NOMO-1 (cell line): ENCODE results near the gene NCAPD2.

Source experiments
- DNase-seq, 2 experiments: peaks; one replicate each; lab custom pipeline; 2025; ENCODE audit not compliant: unreplicated experiment in 2 of 2; lab: John Stamatoyannopoulos, UW

The NCAPD2 gene, protein sequence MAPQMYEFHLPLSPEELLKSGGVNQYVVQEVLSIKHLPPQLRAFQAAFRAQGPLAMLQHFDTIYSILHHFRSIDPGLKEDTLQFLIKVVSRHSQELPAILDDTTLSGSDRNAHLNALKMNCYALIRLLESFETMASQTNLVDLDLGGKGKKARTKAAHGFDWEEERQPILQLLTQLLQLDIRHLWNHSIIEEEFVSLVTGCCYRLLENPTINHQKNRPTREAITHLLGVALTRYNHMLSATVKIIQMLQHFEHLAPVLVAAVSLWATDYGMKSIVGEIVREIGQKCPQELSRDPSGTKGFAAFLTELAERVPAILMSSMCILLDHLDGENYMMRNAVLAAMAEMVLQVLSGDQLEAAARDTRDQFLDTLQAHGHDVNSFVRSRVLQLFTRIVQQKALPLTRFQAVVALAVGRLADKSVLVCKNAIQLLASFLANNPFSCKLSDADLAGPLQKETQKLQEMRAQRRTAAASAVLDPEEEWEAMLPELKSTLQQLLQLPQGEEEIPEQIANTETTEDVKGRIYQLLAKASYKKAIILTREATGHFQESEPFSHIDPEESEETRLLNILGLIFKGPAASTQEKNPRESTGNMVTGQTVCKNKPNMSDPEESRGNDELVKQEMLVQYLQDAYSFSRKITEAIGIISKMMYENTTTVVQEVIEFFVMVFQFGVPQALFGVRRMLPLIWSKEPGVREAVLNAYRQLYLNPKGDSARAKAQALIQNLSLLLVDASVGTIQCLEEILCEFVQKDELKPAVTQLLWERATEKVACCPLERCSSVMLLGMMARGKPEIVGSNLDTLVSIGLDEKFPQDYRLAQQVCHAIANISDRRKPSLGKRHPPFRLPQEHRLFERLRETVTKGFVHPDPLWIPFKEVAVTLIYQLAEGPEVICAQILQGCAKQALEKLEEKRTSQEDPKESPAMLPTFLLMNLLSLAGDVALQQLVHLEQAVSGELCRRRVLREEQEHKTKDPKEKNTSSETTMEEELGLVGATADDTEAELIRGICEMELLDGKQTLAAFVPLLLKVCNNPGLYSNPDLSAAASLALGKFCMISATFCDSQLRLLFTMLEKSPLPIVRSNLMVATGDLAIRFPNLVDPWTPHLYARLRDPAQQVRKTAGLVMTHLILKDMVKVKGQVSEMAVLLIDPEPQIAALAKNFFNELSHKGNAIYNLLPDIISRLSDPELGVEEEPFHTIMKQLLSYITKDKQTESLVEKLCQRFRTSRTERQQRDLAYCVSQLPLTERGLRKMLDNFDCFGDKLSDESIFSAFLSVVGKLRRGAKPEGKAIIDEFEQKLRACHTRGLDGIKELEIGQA (N-terminal part only)

DNA sequence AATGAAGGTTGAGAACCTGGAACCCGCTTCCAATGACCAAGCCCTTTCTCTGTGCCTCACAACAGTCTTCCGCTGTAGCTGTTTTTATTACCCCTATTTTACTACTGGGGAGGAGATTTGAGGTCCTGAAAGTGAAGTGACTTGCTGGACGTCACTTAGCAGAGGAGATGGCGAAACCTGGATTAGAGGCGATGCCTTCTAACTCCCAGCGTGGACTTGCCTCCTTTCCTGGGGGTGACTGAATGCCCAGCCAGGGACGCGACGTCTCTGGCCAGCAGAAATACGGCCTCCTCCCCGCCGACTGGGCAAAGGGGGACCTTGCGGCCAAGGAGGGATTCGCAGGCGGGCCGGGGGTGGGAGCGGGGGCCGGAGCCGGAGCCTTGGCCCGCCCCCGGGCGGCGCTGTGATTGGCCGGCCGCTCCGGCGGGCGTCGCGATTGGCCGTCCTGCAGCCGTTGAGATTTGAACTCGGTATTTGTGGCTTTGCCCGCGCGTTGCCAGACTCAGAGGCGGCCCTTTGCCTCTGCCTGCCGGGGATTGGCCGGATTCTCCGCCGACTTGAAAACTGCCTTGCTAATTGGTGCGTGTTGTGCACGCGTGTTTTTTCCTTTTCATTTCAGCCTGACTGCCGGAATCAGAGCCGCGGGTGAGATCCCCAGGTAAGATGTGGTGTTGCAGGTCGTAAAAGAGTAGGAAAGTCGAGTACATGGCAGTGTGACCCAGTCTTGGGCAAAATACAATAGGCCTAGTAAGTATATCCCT lies at the start of gene NCAPD2:
TSS of gene NCAPD2 (plus strand) at position 606 of the 761 bp plus-strand sequence. CDS start 997 bp downstream, outside the sequence.
- DNase-seq: peak; percentile 98

- DNase-seq: no peak
Observed at GRCh38 chr12:6444704-6445688, 48.9 kb upstream of the NCAPD2 start, which contains the start of gene CD27. CD27 (plus strand) TSS chr12:6444955; CDS start chr12:6445096, 141 bp downstream.

DNA sequence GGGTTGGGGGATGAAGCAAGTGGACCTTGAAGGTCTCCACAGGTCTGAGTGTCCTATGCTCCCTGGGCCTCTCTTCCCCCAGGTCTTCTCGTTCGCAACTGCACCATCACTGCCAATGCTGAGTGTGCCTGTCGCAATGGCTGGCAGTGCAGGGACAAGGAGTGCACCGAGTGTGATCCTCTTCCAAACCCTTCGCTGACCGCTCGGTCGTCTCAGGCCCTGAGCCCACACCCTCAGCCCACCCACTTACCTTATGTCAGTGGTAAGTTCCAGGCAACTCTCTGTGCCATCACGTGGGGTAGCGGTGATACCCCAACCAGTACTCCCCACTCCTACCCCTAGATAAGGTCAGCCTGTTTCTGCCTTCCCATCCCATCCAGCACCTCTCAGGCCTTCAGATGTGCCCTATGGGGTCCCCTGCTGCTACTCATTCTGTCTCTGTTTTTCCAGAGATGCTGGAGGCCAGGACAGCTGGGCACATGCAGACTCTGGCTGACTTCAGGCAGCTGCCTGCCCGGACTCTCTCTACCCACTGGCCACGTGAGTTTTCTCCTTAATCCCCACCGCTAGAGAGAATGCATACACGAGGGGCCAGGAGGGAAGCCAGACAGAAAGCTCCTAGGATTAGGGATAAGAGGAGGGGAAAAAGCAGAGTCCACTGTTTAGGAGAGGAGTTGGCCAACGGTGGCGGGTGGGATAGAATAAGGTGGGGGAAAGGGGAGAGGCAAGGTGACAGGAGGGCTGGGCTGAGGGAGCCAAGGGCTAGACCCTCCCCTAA lies 43.6 kb upstream of the NCAPD2 start:
- no peak for DNase-seq

DNA sequence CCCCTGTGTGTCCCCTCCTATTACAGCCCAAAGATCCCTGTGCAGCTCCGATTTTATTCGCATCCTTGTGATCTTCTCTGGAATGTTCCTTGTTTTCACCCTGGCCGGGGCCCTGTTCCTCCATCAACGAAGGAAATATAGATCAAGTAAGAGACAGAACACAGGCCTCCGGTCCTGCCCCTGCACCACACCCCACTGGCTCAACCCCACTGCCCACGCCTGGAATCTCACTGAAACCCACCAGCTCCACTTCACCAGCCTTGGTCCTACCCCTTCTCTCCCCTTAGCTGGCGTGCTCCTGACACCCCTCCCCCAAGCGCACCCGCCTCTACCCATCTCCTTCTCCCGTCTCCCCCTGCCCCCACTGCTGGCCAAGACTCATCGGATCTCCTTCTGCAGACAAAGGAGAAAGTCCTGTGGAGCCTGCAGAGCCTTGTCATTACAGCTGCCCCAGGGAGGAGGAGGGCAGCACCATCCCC lies 43.0 kb upstream of the NCAPD2 start:
- no peak for DNase-seq

- DNase-seq: peak; percentile 53 to 72
Observed at GRCh38 chr12:6451348-6452244, 42.3 kb upstream of the NCAPD2 start, which contains the start of gene TAPBPL. TAPBPL (plus strand) TSS chr12:6452042; CDS start chr12:6452249, 207 bp downstream.

GRCh38 chr12:6452245-6452943 lies 41.5 kb upstream of the NCAPD2 start:
- no peak for DNase-seq

DNA sequence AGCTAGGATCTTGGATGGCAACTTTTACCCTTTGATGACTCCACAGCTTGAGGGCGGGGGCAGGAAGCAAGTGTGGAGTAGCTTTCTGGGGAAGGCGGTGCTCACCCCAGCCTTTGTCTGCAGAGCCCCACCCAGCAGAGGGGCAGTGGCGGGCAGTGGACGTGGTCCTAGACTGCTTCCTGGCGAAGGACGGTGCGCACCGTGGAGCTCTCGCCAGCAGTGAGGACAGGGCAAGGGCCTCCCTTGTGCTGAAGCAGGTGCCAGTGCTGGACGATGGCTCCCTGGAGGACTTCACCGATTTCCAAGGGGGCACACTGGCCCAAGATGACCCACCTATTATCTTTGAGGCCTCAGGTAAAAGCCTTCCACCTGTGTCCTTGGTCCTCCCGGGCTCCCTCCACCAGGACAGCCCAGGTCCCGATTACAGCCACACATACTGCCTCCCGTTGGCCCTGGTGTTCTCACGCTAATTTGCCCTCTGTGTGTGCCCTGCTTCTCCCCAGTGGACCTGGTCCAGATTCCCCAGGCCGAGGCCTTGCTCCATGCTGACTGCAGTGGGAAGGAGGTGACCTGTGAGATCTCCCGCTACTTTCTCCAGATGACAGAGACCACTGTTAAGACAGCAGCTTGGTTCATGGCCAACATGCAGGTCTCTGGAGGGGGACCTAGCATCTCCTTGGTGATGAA lies 40.8 kb upstream of the NCAPD2 start:
- DNase-seq: no peak

DNA sequence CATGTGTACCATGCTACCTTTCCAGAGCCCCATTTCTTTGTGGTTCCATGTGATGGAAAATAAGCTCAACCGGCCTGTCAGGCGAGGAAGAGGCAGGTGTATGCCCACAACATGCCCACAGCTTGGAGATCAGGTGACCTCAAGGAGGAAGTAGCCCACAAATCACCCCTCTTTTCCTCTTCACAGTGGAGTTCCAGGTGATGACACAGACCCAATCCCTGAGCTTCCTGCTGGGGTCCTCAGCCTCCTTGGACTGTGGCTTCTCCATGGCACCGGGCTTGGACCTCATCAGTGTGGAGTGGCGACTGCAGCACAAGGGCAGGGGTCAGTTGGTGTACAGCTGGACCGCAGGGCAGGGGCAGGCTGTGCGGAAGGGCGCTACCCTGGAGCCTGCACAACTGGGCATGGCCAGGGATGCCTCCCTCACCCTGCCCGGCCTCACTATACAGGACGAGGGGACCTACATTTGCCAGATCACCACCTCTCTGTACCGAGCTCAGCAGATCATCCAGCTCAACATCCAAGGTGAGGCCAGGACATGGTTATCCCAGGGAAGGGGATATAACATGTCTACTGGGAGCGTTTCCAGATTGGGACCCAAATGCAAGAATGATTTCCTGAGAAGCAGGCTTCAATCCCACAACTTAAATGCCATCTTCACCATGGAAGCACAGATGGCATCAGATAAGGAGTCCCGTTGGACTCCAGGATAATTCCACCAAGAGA lies 36.5 kb upstream of the NCAPD2 start:
- no peak for DNase-seq

- DNase-seq: no peak
Observed at GRCh38 chr12:6458281-6459003, 35.5 kb upstream of the NCAPD2 start.

DNA sequence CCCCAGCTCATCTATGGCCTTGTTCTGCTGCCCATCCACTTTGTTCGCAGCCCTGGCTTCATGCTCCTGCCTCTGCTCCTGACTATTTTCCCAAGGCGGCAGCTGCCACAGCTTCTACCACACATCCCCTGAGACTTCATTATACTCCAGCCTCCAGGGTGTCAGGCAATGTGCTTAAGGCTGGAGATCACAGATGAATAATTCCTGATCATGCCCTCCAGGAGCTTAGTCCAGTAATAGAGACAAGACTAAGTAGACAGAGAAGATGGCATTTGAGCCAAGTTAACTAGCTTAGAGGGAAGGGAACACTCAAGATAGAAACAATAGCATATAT lies 34.9 kb upstream of the NCAPD2 start:
- DNase-seq: no peak

GRCh38 chr12:6460751-6461371 lies 33.0 kb upstream of the NCAPD2 start:
- no peak for DNase-seq

DNA sequence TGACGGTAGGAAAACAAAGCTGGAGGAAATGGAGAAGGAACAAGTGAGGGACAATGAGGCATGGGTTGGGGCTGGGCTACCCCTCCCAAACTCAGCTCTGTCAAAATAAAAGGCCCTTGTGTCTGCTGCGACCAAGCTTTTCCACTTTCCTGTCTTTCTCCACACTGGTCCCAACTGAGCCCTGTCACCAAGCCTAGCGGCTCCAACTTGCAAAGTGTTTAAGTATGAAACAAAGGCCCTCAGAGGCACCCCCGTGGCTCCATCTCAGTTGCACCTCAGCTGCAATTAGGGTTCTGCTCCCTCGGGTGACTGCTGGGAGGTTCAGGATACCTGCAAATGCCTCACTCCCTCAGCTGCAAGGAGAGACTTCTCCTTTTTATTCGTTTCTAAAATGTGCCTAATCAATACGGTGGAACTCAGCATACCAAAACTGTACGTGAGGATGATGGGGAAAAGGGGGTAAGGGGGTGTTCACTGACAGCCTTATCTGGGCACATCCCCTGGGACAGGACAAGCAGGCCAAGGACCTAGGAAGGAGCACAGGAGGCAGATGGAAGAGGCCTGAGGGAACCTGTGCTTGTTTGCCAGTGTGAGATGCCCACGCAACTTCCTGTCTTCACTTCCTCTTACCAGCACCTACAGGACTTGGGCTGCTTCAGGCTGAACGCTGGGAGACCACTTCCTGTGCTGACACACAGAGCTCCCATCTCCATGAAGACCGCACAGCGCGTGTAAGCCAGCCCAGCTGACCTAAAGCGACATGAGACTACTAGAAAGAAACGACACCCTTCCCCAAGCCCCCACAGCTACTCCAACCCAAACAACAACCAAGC lies 32.3 kb upstream of the NCAPD2 start:
- peak; percentile 80 to 95 for DNase-seq
